Astrocyte (in vitro differentiated cells and primary cell): Measurements from ENCODE around the gene ABI1. TPM values are rescaled to one million over a fixed set of nuclear protein-coding genes. Genes with fewer than 3 reads are reported as not detected.

ENCODE experiments used
- DNase-seq: peaks from one replicate; pipeline ENCODE4 v3.0.0-alpha.2; 2010; ENCODE audit warnings: low read depth
- FAIRE-seq: peaks from 2 replicates; lab custom pipeline; 2011; peaks lifted over from hg19 to GRCh38; lab: Jason Lieb, UNC
- H2AFZ ChIP-seq: 2 replicates; pipeline ENCODE4 v1.6.0; 2012; ENCODE audit warnings: low read depth, low read length, inconsistent platforms
- H3K27ac ChIP-seq: 2 replicates; pipeline ENCODE4 v1.5.1; 2011; ENCODE audit warnings: low read depth, low read length, inconsistent platforms
- H3K27me3 ChIP-seq: 2 replicates; pipeline ENCODE4 v1.6.0; 2011; ENCODE audit warnings: low read length, inconsistent platforms; ENCODE audit not compliant: insufficient read depth
- H3K36me3 ChIP-seq: 2 replicates; pipeline ENCODE4 v1.5.1; 2011; ENCODE audit warnings: low read length, inconsistent platforms; ENCODE audit not compliant: insufficient read depth
- H3K4me1 ChIP-seq: 2 replicates; pipeline ENCODE4 v1.5.1; 2011; ENCODE audit warnings: low read length, inconsistent platforms; ENCODE audit not compliant: insufficient read depth
- H3K4me2 ChIP-seq: 2 replicates; pipeline ENCODE4 v1.6.0; 2012; ENCODE audit warnings: low read length, inconsistent platforms
- H3K4me3 ChIP-seq: 2 replicates; pipeline ENCODE4 v1.5.1; 2011; ENCODE audit warnings: low read depth, mild to moderate bottlenecking, low read length, inconsistent platforms; ENCODE audit not compliant: insufficient read depth
- H3K79me2 ChIP-seq: 2 replicates; pipeline ENCODE4 v1.6.0; 2012; ENCODE audit warnings: mild to moderate bottlenecking, low read length, inconsistent platforms; ENCODE audit not compliant: insufficient read depth
- H3K9ac ChIP-seq: 2 replicates; pipeline ENCODE4 v1.6.0; 2012; ENCODE audit warnings: mild to moderate bottlenecking, low read length, inconsistent platforms
- H3K9me3 ChIP-seq: 2 replicates; pipeline ENCODE4 v1.5.1; 2012; ENCODE audit warnings: low read depth, mild to moderate bottlenecking, low read length, inconsistent platforms; ENCODE audit not compliant: insufficient read depth
- H4K20me1 ChIP-seq: 2 replicates; pipeline ENCODE4 v1.6.0; 2012; ENCODE audit warnings: low read length, inconsistent platforms; ENCODE audit not compliant: insufficient read depth
- H3K27ac Mint-ChIP-seq: one replicate; pipeline ENCODE4 v1.8.0; 2021; ENCODE audit warnings: mild to moderate bottlenecking, mixed read lengths; ENCODE audit not compliant: unreplicated experiment
- H3K27me3 Mint-ChIP-seq: one replicate; pipeline ENCODE4 v1.8.0; 2021; ENCODE audit warnings: low read depth, mixed read lengths; ENCODE audit not compliant: unreplicated experiment
- H3K36me3 Mint-ChIP-seq: one replicate; pipeline ENCODE4 v1.8.0; 2021; ENCODE audit warnings: low read depth, mixed read lengths; ENCODE audit not compliant: unreplicated experiment
- H3K4me1 Mint-ChIP-seq: one replicate; pipeline ENCODE4 v1.8.0; 2021; ENCODE audit warnings: low read depth, mixed read lengths; ENCODE audit not compliant: unreplicated experiment
- H3K4me3 Mint-ChIP-seq: one replicate; pipeline ENCODE4 v1.8.0; 2021; ENCODE audit warnings: mild to moderate bottlenecking, moderate library complexity, mixed read lengths; ENCODE audit not compliant: unreplicated experiment
- H3K9me3 Mint-ChIP-seq: one replicate; pipeline ENCODE4 v1.8.0; 2021; ENCODE audit warnings: mild to moderate bottlenecking, mixed read lengths; ENCODE audit not compliant: unreplicated experiment
- CTCF ChIP-seq: IDR thresholded peaks from 2 replicates; pipeline ENCODE4 v1.5.1; 2011; ENCODE audit warnings: low read depth, mild to moderate bottlenecking, inconsistent platforms, low read length, moderate library complexity; ENCODE audit not compliant: insufficient read depth
- EZH2 ChIP-seq: IDR thresholded peaks from 2 replicates; pipeline ENCODE4 v1.6.1; 2012; ENCODE audit warnings: mild to moderate bottlenecking, low read length, inconsistent platforms; ENCODE audit not compliant: insufficient read depth
- total RNA-seq: library from RNA; stranded (reverse); gene quantifications from 2 replicates; pipeline ENCODE4 v1.2.1, GENCODE V29; 2021

Gene ABI1
- total RNA-seq, 1 donor from 2014 or later = 65.1 TPM

GRCh38 chr10:26780106-26780792 lies 80.5 kb downstream of the ABI1 start:
- Histone ChIP-seq H3K27me3 (no peaks in the 10 kb centered on the region), H3K4me2 (peak overlapping the region; percentile 74), H3K4me3 (no peak overlapping the region), H4K20me1 (peaks cover 46% of the 10 kb centered on the region), H3K36me3 (no peaks in the 10 kb centered on the region), H3K79me2 (peaks cover 92% of the 10 kb centered on the region), H3K27ac (peak overlapping the region; percentile 98), H3K9ac (peak overlapping the region; percentile 32), H2AFZ (no peak overlapping the region), H3K4me1 (peaks cover 22% of the 10 kb centered on the region), H3K9me3 (no peaks in the 10 kb centered on the region)
- peaks cover 37% of the 10 kb centered on the region for H3K4me1 Mint-ChIP-seq
- H3K4me3 Mint-ChIP-seq = no peak overlapping the region
- FAIRE-seq = no peak
- no peaks in the 10 kb centered on the region for H3K9me3 Mint-ChIP-seq
- TF ChIP-seq CTCF = no peak
- TF ChIP-seq EZH2 = no peak
- no peak for DNase-seq
- H3K36me3 Mint-ChIP-seq = peaks cover 2% of the 10 kb centered on the region
- no peaks in the 10 kb centered on the region for H3K27me3 Mint-ChIP-seq
- peak overlapping the region; percentile 97 for H3K27ac Mint-ChIP-seq

- TF ChIP-seq CTCF (no peak), EZH2 (no peak)
- Mint-ChIP-seq H3K4me3 (no peak overlapping the region), H3K9me3 (no peaks in the 10 kb centered on the region), H3K36me3 (peaks cover 2% of the 10 kb centered on the region), H3K27ac (peak overlapping the region; percentile 58), H3K4me1 (peaks cover 40% of the 10 kb centered on the region), H3K27me3 (no peaks in the 10 kb centered on the region)
- DNase-seq = no peak
- no peak for FAIRE-seq
- Histone ChIP-seq H3K4me2 (no peak overlapping the region), H3K79me2 (peaks cover 93% of the 10 kb centered on the region), H3K27ac (no peak overlapping the region), H3K27me3 (no peaks in the 10 kb centered on the region), H2AFZ (no peak overlapping the region), H4K20me1 (peaks cover 42% of the 10 kb centered on the region), H3K36me3 (no peaks in the 10 kb centered on the region), H3K4me1 (peaks cover 22% of the 10 kb centered on the region), H3K9ac (no peak overlapping the region), H3K9me3 (no peaks in the 10 kb centered on the region), H3K4me3 (no peak overlapping the region)
These were observed 81.4 kb downstream of the ABI1 start for GRCh38 chr10:26779176-26779860.

GRCh38 chr10:26777686-26778085 lies 83.1 kb downstream of the ABI1 start:
- H3K4me3 Mint-ChIP-seq = no peak overlapping the region
- no peak for FAIRE-seq
- H3K27me3 Mint-ChIP-seq = no peaks in the 10 kb centered on the region
- no peak overlapping the region for H3K4me2 ChIP-seq
- no peak overlapping the region for H3K9ac ChIP-seq
- H3K9me3 ChIP-seq = no peaks in the 10 kb centered on the region
- H3K27me3 ChIP-seq = no peaks in the 10 kb centered on the region
- H4K20me1 ChIP-seq = peaks cover 47% of the 10 kb centered on the region
- H3K4me3 ChIP-seq = no peak overlapping the region
- peaks cover 2% of the 10 kb centered on the region for H3K36me3 Mint-ChIP-seq
- H3K79me2 ChIP-seq = peaks cover 91% of the 10 kb centered on the region
- H2AFZ ChIP-seq = no peak overlapping the region
- no peak for DNase-seq
- no peak overlapping the region for H3K27ac ChIP-seq
- TF ChIP-seq EZH2 = no peak
- H3K36me3 ChIP-seq = no peaks in the 10 kb centered on the region
- H3K4me1 Mint-ChIP-seq = peaks cover 45% of the 10 kb centered on the region
- peaks cover 22% of the 10 kb centered on the region for H3K4me1 ChIP-seq
- peak overlapping the region; percentile 68 for H3K27ac Mint-ChIP-seq
- no peaks in the 10 kb centered on the region for H3K9me3 Mint-ChIP-seq
